CD4-positive, alpha-beta T cell treated with Interleukin-6 at 100 ng/mL for 8 hours (primary cell): ENCODE results near the gene MTLN.
"Not testable (repeated sequence)": the region's sequence is repeated elsewhere in the genome, so short reads cannot be mapped to it uniquely, and the experiment has no call there.

Experiments used
- DNase-seq: peaks from one replicate; pipeline ENCODE4 v3.0.0-alpha.2; 2020; ENCODE audit warnings: mixed read lengths, low spot score

MTLN gene

GRCh38 chr2:110211938-110212858 is at the start of gene MTLN:
Gene MTLN (minus strand): TSS chr2:110212547. CDS start chr2:110212525, 22 bp downstream.
- peak; percentile 58 for DNase-seq

GRCh38 chr2:110261910-110262309 is 49.6 kb upstream of the MTLN start:
- DNase-seq: not testable (repeated sequence)

- DNase-seq: not testable (repeated sequence)
These were observed 35.9 kb upstream of the MTLN start for GRCh38 chr2:110248081-110248795.

GRCh38 chr2:110245488-110246435 is 33.4 kb upstream of the MTLN start:
- not testable (repeated sequence) for DNase-seq

GRCh38 chr2:110243283-110243682 is 30.9 kb upstream of the MTLN start:
- DNase-seq: not testable (repeated sequence)

GRCh38 chr2:110234514-110234913 is 22.2 kb upstream of the MTLN start:
- not testable (repeated sequence) for DNase-seq

GRCh38 chr2:110229886-110230285 is 17.5 kb upstream of the MTLN start:
- DNase-seq: not testable (repeated sequence)

GRCh38 chr2:110222626-110223025 is 10.3 kb upstream of the MTLN start:
- not testable (repeated sequence) for DNase-seq

- DNase-seq: no peak
These were observed 9.6 kb upstream of the MTLN start for GRCh38 chr2:110221938-110222337.

GRCh38 chr2:110220190-110220564 is 7.8 kb upstream of the MTLN start:
- no peak for DNase-seq

GRCh38 chr2:110219496-110220189 is 7.3 kb upstream of the MTLN start:
- DNase-seq: no peak

GRCh38 chr2:110218889-110219288 is 6.5 kb upstream of the MTLN start:
- not testable (repeated sequence) for DNase-seq

- no peak for DNase-seq
These were observed 4.5 kb upstream of the MTLN start for GRCh38 chr2:110216803-110217202.

GRCh38 chr2:110216199-110216598 is 3.9 kb upstream of the MTLN start:
- DNase-seq: no peak

- DNase-seq: no peak
These were observed 3.3 kb upstream of the MTLN start for GRCh38 chr2:110215566-110216158.

GRCh38 chr2:110215091-110215490 is 2.7 kb upstream of the MTLN start:
- DNase-seq: no peak

GRCh38 chr2:110213522-110213921 is 1.2 kb upstream of the MTLN start:
- not testable (repeated sequence) for DNase-seq

GRCh38 chr2:110205660-110206455 is 6.5 kb downstream of the MTLN start:
- no peak for DNase-seq

- peak; percentile 67 for DNase-seq
These were observed 7.7 kb downstream of the MTLN start, which contains the start of gene NPHP1 for GRCh38 chr2:110204408-110205385. Gene NPHP1 (minus strand): TSS chr2:110205013. CDS start chr2:110204968, 45 bp downstream.
